ENCODE data around the gene PRKCI.
"Not testable (repeated sequence)": the region's sequence is repeated elsewhere in the genome, so short reads cannot be mapped to it uniquely, and the experiment has no call there.

The PRKCI gene

GRCh38 chr3:170221924-170222646 lies at the start of gene PRKCI:
Gene PRKCI (plus strand): TSS chr3:170222424. CDS start chr3:170222670, 246 bp downstream.
- DNase-seq: peak; percentile 88

DNA sequence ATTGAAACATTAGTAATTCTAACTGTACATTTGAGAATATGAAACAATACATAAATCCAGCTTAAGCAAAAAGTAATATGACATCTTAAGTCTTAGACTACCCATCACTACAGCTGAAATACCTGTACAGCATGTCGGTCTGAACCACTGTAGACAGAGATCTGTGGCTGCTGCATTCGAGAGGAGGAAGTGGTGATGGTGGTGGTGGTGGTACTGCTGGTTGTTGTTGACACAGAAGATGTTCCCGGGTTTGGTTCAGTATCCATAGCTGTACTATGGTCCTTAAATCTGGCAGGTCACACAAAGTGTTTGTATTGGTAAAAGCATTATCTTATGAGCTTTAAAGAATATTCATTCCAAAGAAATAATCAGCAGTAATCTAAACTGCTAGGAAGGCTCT lies 43.6 kb upstream of the PRKCI start:
- DNase-seq: peak; percentile 38

DNA sequence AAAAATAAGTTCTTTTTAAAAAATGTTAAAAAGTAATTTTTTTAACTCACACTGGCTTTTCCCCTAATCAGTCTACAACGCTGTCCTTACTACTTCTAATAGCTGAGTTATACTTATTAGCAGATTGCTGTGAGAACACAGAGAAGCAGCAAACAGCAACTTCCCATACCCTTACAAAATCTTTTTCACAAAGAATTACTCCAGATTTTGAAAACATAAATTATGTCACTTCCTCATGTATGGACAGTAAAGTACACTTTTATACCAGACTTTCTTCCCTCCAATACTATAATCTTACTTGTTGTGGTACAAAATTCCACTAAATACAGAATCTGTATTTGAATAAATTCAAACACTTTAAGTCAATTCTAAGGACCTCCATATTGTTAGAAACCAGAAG lies 42.8 kb upstream of the PRKCI start:
- no peak for DNase-seq

- peak; percentile 11 for DNase-seq
Observed at GRCh38 chr3:170180079-170180907, 41.9 kb upstream of the PRKCI start.

DNA sequence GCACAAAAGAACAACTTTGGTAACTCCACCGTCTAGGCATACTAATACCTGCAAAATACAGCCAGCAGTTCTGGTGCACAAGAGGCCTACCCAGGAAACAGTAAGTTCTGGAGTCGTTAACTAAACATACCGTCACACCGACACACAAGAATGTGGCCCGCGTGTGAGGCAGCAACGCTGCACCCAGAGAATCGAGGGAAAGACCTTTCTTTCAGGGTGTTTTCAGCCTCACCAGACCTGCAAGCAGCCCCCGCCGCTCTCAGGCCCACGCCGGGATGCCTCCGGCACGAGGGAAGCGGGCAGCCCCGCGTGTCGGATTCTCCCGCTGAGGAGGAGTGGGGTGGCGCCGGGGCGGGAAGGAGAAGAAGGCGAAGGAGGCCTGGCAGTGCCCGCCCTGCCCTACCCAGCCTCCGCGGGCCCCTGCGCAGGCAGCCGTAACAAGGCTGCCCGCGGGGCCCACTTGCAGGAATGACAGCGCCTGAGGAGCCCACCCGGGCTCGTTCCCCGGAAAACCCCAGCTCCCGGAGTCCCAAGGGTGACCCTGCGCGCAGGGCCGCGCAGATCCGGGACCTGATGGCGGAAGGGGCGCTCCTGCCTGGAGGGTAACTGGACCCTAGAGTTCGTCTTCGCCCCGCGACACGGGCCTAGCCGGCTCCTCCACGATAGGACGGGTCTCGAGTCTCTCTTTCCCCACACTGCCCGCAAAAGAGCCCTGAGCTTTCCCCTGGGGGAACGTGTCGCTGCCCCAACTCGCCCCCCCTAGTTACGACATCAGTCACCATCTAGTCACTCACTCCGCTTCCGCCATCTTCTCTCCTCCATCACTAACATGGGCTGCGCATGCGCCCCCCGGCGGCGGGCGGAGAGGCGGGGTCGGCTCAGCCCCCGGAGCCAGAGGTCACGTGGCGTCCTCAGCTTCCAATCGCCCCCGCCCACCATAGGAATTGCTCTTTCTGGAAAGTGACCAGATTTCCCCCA lies 41.0 kb upstream of the PRKCI start, which contains the start of gene PHC3:
PHC3 (minus strand) TSS at position 826 of the 978 bp plus-strand sequence; CDS start at position 808, 18 bp downstream.
- DNase-seq: peak; percentile 94

GRCh38 chr3:170189398-170190256 lies 32.6 kb upstream of the PRKCI start:
- no peak for DNase-seq

DNA sequence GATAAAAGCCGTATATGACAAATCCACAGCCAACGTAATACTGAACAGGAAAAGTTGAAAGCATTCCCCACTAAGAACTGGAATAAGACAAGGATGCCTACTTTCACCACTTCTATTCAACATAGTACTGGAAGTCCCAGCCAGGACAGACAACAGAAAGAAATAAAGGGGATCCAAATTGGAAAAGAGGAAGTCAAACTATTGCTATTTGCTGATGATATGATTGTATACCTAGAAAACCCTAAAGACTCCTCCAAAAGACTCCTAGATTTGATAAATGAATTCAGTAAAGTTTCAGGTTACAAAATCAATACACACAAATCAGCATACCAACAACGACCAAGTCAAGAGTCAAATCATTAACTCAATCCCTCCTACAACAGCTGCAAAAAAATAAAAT lies 26.5 kb upstream of the PRKCI start:
- not testable (repeated sequence) for DNase-seq

DNA sequence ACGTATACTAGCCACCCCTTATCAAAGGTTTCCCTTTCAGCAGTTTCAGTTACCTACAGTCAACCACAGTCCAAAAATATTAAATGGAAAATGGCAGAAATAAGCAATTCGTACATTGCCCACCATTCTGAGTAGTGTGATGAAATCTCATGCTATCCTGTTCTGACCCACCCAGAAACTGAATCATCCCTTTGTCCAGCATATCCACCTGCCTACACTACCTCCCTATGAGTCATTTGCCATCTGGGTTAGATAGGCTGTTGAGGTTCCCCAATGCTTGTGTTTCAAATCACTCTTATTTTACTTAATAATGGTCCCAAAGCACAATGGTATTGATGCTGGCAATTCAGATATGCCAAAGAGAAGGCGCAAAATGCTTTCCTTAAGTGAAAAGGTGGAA lies 25.4 kb upstream of the PRKCI start:
- no peak for DNase-seq

GRCh38 chr3:170200987-170201386 lies 21.2 kb upstream of the PRKCI start:
- DNase-seq: no peak

DNA sequence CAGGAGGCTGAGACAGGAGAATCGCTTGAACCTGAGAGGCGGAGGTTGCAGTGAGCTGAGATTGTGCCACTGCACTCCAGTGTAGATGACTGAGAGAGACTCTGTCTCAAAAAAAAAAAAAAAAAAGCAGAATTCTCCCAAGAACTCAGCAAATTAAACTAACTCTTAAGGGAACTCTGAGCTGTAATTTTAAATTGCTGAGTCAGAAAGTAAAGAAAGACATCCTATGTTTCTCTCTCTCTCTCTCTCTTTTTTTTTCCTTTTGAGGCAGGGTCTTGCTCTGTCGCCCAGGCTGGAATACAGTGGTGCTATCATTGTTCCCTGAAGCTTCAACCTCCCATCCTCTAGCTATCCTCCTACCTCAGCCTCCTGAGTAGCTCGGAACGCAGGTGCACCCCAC lies 20.7 kb upstream of the PRKCI start:
- DNase-seq: no peak

GRCh38 chr3:170203457-170203856 lies 18.8 kb upstream of the PRKCI start:
- no peak for DNase-seq

DNA sequence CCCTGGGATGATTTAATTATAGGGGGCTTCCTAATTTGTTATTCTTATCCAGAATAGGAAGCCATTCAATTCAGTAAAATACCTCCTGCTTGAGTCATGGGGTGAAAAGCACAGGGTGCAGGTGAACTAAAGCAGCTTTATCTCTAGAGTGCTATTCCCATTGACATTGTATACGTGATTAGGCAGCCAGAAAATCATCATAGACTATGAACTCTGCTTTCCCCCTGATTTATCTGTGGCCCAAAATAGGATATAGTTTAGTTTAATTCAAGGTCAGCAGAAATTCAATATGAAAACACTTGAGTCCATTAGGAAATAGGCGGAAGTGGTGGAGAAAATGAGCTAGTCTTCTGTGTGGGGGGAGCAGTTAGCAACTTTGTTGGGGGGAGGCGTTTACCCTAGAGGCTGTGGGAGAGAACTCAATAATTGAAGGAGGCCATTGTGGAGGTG lies 18.2 kb upstream of the PRKCI start:
- no peak for DNase-seq

GRCh38 chr3:170204509-170204908 lies 17.7 kb upstream of the PRKCI start:
- no peak for DNase-seq

DNA sequence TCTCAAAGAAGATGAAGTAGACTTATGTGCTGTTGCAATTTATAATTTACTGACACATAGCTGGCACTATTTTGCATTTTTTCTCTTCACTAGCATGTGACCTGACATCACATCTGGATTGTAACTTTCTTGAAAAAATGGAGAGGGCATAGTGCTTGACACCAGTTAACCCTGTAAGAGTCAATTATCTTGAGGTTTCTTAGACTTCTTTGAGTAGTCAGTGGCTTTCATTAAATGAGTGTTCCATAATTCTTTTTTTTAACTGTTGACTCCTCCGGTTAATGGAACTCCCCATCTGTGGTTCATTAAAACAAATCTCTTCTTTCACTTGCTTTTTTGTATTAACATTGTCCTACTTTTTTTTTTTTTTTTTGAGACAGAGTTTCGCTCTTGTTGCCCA lies 16.9 kb upstream of the PRKCI start:
- no peak for DNase-seq

- not testable (repeated sequence) for DNase-seq
Observed at GRCh38 chr3:170206164-170206762, 16.0 kb upstream of the PRKCI start.

GRCh38 chr3:170207717-170208116 lies 14.5 kb upstream of the PRKCI start:
- no peak for DNase-seq

DNA sequence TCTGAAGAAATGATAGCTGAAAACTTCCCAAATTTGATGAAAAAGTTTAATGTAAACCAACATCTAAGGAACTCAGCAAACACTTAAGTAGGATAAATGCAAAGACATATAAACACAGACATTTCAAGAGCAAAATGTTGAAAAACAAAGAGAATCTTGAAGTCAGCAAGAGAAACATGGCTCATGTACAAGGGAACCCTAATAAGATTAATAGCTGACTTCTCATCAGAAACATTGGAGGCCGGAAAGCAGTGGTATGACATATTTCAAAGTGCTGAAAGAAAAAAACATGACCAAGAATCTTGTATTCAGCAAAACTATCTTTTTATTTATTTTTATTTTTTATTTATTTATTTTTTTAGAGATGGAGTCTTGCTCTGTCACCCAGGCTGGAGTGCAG lies 10.6 kb upstream of the PRKCI start:
- DNase-seq: no peak

- no peak for DNase-seq
Observed at GRCh38 chr3:170219850-170220249, 2.4 kb upstream of the PRKCI start.

DNA sequence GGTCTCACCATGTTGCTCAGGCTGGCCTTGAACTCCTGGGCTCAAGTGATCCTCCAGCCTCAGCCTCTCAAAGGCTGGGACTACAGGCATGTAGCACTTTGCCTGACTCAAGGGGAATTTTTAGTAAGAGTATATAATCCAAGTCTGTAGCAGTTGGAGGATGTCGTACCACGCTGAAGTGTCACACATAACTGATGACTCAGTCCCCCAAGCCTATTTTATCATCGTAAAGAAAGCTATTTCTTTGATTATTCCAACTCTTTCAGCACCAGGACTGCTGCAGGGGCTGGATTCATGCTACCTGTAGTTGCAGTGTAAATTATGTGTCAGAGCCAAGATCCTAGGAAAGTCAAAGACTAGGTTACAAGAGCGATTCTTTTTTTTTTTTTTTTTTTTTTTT lies 1.4 kb upstream of the PRKCI start:
- no peak for DNase-seq

GRCh38 chr3:170222647-170223541 lies 670 bp downstream of the PRKCI start:
- DNase-seq: peak; percentile 36

Measured in stimulated activated CD4-positive, alpha-beta T cell treated with anti-CD3 and anti-CD28 coated beads, Interleukin-4, amount 100 ng/mL, for 24 hours (primary cell).